GM21367 (cell line): Measurements from ENCODE around the gene GDAP1L1.

Experiments used
- ATAC-seq: cut with Tn5 transposase; IDR thresholded peaks from one replicate; pipeline ENCODE4 v1.9.1; 2021; ENCODE audit not compliant: unreplicated experiment

Gene GDAP1L1

DNA sequence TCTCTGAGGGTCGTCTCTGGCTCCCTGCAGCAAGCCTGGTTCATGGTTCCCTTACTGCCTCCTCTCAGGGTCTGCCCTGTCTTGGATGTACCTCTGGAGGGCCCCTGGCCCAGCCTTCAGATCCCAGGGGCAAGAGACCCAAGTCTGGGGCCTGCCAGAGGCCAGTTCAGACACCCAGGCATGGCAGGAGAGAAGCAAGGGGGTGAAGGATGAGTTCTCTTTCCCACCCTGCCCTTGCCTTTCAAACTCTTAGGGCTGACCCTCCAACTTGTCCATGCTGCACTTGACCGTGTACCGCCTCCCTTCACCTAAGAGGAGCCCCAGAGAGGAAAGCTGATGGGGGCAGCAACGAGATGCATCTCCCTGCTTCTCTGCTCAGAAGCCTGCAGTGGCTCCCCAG, 4.2 kb downstream of the GDAP1L1 start:
- no peak for ATAC-seq

DNA sequence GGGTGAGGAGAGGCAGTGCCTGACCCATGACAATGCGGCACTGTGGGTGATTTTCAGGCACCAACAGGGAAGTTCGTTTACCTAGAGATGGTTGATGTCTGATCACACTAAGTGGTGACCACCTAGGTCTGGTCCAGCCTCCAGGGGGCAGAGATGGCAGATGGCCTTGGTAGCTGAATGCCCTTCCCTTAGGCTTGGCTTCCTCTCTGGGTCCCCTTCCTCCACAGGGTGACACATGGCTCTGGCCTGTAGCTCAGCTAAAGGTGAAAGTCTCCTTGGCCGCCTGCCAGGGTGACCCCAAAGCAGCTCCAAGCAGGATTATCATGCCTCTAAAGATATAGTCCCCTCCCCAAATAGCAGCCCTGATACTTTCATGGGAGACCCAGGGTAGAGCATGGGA, 6.4 kb downstream of the GDAP1L1 start:
- ATAC-seq, result no peak

DNA sequence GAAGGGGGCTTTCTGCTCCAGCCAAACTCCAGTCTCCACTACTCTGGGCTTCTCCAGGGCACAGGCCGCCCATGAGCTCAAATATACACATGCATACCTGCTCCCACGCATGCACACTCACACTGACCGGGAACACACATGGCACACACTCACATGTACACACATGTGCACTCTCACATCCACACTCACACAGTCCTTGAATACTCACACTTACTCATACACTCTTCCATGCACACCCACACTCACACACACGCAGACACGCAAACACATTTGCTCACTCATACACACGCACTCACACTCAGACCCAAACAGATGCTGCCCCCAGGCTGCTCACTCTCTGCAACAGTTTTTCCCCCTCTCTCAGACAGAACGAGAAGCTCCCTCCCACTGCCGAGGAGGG, 7.0 kb downstream of the GDAP1L1 start:
- ATAC-seq, result no peak

DNA sequence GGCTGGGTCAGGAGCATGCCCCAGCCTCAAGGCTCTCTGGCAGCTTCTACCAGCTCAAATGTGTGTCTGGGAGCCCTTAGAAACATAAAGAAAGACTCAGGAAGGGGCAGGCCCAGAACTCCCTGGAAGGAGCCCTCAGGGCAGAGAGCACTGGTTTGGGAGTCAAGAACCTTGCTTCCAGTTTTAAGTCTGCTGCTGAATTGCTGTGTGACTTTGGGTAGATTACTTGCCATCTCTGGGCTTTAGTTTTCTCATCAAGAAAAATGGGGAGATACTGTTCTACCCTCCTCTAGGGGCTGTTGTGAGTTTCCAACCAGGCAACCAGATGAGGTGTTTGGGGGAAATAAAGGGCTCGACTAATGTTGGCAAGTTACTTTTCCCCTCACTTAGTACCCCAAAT, 8.8 kb downstream of the GDAP1L1 start:
- no peak for ATAC-seq

DNA sequence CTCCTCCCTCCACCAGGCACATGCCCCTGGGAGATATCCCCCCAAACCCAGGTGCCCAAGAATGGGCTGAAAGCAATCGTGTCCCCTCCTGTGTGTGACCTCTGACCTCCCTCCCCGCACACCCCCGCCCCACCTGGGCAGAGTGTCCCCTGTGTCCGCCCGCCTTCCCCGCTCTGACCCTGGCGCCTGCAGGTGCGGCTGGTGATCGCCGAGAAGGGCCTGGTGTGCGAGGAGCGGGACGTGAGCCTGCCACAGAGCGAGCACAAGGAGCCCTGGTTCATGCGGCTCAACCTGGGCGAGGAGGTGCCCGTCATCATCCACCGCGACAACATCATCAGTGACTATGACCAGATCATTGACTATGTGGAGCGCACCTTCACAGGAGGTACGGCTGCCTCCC, 9.9 kb downstream of the GDAP1L1 start:
- ATAC-seq, result no peak

DNA sequence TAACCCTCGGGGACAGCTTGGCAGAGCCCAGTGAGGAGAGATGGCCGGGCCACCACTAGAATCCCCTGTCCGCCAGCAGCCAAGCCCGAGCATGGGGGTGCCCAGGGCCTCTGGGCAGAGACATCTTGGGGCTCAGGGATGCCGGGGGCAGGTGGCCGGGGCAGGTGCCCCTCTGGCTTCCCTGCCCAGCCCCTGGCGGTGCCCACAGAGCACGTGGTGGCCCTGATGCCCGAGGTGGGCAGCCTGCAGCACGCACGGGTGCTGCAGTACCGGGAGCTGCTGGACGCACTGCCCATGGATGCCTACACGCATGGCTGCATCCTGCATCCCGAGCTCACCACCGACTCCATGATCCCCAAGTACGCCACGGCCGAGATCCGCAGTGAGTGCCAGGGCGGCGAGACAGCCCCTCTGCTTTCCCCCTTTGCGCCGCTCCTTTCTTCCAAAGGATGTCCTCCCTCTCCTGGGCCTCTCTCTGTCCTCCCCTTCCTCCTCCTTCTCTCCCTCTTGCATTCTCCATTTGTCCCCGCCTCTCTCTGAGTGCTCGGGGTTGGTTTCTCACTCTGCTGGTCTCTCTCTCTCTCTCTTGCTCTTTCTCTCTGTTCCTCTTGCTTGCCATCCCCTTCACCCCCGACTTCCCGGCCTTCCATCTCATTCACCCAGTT, 11.2 kb downstream of the GDAP1L1 start:
- no peak for ATAC-seq

DNA sequence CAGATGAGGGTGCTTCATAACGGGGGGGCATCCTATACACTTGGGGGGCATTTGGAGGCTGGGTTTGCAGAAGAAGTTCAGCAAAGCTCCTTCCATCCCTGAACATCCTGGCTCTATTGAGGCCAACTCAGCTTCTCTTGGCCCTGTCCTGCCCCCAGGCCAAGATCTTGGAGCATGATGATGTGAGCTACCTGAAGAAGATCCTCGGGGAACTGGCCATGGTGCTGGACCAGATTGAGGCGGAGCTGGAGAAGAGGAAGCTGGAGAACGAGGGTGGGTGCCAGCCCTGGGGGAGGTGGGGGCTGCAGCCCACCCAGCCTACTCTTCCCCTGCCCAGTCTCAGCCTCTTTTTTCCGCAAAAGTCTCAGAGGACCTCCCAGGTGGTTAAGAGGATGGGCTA, 17.2 kb downstream of the GDAP1L1 start:
- ATAC-seq, result no peak

DNA sequence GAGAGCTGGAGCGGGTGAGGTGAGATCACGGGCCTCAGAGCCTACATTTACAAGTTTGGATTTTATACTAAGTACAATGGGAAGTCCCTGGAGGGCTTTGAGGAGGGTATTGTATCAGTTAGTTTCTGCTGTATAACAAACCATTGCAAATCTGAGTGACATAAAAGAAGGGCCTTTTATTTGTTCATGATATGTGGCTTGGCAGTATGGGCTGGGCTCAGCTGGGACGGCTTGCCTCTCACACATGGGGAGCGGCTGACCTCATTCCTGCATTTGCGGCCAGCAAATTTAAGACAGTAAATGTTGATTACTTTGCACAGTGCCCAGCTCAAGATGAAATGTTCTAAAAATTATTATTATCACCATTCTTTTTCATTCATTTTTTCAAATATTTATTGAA, 21.7 kb downstream of the GDAP1L1 start:
- no peak for ATAC-seq

DNA sequence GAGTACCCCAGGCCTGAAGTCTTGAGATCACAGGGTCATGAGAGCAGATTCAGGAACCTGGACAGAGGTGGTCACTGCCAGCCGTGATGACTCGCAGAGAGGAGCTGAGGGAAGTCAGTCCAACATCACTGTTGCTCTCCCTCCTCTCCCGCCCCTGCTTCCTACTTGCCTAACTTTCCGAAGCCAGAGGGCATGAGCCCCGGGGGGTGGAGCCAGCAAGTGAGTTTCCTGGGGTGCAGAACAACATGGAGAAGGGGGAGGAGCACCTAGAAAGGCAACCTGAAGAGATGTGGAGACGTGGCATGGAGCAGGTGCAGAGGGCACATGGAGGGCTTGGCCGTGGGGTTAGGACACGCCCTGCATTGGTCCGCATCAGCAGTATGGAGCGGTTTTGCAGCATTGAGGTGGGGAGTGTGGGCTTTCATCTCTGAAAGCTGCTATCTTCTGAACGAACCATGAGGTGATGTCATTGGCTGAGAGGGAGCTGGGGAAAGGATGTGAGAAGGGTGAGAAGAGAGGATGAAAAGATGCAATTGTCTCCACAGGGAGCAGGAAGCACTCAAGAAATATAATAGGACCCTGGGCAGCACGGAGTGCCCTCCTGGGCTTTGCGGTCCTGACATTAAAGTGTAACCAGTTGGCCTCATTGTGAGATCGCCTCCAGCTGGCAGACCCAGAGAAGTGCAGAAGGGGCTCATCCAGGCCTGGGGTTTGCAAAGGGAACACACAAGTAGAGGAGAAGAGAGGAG, 25.0 kb downstream of the GDAP1L1 start:
- ATAC-seq, result no peak

DNA sequence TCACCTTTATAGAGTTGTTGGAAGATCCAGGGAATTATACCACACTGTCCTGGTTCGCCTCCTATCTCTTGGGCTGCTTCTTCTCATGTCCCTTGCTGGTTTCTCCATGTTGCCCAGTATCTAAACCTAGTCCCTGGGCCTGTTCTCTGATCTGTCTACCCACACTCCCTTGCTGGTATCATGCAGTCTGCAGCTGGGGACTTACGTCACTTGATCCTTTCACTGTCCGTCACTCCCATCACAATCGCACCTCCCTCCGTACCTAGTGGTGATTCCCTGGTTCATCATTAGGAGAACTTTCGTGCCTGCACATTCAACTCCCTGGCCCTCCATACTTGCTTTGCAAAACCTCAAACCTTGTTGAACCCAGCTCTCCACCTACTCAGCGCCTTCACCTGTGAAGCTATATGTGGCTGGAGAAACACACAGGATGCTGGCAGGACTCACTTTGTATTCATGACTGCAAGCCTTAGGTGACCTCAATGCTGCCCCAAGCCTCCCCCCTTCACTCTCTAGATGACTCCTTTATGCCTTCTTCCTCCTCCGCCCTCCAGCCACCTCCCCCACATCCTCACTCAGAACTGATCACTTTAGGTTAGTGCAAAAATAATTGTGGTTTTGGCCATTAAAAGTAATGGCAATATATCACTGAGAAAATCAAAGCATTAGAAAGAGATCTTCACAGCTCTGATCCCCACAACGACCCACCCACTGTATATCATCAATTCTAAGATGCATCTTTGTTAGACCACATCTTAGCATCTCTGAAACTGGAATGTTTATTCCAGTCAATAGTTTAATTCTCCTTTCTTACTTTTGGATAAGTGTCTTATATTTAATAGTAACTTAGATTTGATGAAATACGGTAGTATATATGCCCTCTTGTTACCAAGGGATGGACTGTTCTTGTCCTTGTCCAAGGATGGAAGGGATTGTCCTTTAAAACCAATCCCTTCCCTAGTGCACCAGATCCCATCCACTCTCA, 26.4 kb downstream of the GDAP1L1 start:
- no peak for ATAC-seq

DNA sequence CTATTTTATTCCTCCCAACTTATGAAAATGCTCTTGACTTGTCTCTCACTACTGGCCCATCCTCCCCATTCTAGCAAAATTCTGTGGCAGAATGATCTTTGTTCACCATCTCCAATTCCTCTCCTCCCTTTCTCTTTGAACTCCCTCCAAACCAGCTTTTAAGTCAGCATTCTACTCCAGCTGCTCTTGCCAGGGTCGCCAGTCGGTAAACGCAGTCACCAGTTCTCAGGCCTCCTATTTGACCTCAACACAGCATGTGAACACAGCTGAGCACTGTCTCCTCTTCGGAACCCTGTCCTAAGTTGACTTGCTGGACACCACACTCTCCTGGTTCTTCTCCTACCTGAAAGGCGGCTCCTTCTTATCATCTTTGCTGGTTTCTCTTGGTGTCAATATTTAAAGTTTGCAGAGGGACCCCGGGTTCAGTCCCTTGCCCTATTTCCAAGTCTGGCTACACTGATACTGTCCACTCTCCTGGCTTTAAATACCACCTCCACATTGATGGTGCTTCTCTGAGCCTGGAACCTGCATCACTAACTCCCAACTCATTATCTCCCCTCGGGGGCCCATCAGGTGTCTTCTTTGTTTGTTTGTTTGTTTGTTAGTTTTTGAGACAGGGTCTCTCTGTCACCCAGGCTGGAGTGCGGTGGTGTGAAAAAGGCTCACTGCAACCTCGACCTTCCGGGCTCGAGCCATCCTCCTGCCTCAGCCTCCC, 27.4 kb downstream of the GDAP1L1 start:
- ATAC-seq, result no peak

DNA sequence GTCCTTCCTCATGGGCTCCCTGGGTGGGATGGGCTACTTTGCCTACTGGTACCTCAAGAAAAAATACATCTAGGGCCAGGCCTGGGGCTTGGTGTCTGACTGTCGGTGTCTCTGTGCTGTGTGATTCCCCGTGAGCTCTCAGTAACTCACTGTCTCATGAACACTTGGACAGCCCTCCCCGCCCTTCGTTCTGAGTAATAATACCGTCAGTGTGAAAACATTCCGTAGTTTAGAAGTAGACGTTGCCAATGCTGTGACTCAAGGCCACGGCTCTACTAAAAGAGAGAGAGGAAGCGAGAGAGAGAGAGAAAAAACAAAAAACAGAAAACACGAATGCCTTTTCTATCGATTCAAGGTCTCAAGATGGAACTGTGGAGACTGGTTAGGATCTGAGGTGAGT, 32.1 kb downstream of the GDAP1L1 start:
- ATAC-seq, result no peak

DNA sequence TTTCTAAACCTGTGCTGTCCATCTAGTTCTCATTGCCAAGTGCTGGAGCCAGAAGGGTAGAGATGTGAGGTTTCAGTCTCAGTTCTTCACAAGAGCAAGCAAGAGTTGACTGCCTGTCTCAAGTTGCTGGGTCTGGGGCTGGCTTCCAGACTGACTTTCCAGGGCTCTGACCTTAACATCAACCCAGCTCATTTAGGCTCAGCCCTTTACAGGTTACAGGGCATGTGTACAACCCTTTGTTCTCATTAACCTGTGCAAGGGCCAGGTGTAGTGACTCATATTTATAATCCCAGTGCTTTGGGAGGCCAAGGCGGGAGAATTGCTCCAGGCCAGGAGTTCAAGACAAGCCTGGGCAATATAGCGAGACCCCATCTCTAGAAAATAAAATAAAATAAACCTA, 33.3 kb downstream of the GDAP1L1 start:
- no peak for ATAC-seq

DNA sequence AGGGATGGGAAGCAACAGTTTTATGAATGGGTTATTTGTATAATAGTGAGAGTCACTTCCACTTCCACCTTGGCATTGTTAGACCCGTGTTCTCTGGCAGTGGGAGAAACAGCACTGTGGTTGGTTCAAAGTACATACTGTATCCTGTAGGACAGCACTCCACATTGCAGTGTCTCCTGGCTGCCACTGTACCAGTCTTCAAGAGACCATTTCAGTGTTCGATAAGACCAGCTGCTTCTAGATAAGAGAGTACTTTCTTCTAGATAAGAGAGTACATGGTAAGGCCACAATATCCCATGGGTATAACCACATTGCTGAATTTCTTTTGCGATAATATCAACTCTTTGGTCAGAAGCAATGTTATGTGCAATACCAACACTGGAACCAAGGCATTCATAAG, 35.1 kb downstream of the GDAP1L1 start:
- ATAC-seq, result no peak

DNA sequence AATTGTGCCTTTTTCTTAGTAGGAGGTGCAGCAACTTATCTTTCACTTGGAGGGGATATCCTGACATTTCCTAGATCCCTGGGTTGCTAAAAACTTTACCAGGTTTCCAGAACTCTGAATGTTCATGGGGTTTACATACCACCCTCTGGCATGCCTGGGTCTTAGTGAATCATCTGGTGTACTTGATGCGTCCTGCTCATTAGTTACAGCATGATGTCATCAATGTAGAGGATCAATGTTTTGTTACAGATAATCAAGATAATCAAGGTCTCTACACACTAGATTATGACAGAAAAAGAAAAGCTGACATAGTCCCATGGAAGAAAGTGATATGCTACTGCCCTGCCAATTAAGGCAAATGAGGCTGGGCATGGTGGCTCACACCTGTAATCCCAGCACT, 36.9 kb downstream of the GDAP1L1 start:
- no peak for ATAC-seq

DNA sequence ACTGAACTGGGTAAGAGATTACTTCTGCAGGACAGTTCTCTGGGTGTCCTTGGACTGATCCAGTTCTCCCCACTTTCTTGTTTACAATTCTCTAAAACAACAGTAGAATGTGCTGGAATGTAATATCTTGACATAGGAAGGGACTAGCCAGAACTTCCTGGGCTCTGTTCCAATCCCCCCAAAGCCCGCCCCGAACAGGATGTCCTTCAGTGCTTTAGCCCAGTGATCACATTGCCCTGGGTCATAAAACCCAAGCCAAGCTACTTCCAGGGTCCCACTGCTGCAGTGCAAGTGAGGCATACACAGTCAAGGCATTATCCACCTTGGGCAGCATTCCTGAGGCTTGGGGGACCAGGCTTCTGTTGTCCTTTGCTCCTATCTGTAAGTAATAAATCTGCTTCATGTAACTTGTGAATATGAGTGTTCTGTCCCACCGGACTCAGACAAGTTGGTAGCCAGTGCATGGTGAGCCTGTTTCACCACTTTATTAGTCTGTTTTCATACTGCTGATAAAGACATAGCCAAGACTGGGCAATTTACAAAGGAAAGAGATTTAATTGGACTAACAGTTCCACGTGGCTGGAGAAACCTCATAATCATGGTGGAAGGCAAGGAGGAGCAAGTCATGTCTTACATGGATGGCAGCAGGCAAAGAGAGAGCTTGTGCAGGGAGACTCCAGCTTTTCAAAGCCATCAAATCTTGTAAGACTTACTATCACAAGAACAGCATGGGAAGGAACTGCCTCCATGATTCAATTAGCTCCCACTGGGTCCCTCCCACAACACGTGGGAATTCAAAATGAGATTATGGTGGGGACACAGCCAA, 40.4 kb downstream of the GDAP1L1 start:
- ATAC-seq, result no peak

DNA sequence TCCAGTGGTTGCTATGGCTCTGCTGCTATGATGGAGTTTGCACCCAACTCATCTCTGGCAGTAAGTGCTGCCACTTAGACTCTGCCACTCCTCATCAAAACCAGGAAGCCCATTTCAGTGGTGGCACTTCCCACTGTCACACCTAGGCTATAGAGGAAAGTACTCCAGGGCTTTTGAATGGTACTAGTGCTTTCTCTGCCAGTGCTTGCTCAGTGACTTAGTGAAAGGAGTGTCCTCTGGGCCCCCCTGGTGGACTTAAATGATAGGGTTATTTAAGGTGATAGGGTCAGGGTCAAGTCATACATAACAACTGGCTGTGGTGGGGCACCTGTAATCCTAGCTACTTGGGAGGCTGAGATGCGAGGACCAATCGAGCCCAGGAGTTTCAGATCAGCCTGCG, 41.1 kb downstream of the GDAP1L1 start:
- ATAC-seq, result no peak

DNA sequence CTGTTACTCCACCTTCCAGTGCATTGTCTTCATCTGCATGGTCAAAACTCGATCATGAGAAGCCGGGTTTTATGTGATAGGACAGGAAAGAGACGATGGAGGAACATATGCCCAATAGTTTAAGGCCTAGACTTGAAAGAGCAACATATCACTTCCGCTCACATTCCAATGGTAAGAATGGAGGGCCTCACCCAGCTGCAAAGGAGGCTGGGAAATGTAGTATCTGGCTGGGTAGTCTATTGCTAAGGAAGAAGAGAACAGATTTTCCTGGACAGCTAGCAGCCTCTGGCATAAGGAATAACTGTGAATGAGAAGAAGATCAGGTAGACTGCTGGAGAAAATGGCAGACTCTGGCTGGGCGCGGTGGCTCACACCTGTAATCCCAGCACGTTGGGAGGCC, 44.6 kb downstream of the GDAP1L1 start:
- ATAC-seq, result no peak

DNA sequence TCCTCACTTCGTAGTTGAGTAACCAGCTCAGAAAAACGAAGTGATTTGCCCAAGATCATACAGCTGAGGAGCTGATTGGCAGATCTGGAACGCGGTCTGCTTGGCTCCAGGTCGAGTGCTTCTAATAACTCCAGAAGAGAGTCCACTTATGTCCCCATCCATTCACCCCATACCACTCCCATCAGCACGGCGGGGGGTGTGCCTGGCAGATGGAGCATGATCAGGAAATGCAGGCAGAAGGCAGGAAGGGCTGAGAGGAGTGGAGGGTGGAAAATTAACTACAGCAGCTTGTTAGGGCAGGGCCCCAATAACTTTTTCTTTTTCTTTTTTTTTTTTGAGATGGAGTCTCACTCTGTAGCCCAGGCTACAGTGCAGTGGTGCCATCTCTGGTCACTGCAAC, 48.9 kb downstream of the GDAP1L1 start:
- no peak for ATAC-seq

DNA sequence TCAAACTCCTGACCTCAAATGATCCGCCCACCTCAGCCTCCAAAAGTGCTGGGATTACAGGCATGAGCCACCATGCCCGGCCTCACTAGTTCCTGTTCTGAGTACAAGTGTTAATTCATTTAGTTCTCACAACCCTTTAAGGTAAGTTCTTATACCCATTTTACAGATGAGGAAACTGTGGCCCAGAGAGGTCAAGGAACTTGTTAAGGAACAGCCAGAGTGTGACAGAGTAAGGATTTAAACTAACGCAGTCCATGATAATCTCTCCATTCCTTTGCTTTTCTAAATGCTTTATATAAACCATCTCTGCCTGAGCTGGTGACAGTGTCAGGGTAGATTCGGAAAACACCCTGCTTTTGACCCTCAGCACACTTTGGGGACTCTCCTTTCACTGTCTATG, 50.6 kb downstream of the GDAP1L1 start:
- no peak for ATAC-seq
